HUDEP-2 (cell line): Measurements from ENCODE around the gene SLC26A2.

Experiments used
- DNase-seq, 76 experiments: peaks; one replicate each; lab custom pipeline; 2025; ENCODE audit not compliant: unreplicated experiment in 76 of 76; lab: John Stamatoyannopoulos, UW

SLC26A2 gene

GRCh38 chr5:149959406-149960236 lies 937 bp upstream of the SLC26A2 start:
- DNase-seq: peak in 70 of 76 experiments; percentile 12 to 94 (median 64)

- no peak for DNase-seq
Measured at GRCh38 chr5:149961186-149961685, 678 bp downstream of the SLC26A2 start.

DNA sequence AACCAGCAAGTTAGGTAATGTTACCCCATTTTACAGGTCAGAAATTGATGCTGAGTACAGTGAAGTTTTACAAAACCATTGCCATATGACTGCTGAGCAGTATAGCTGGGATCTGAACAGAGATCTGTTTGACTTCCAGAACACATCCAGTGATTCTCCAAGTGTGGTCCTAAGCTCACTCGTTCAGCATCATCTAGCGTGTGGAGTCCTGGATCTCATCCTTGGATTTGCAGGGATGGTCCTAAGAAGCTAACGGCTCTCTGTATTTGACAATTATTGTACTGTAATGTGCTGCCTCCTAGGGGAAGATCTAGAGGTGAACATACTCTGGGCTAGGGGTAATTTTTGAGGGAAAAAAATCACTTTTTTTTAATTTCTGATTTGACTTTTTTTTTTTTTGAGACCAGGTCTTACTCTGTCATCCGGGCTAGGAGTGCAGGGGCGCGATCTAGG lies 1.4 kb downstream of the SLC26A2 start:
- DNase-seq: peak in 17 of 76 experiments; percentile 5 to 44 (median 26)

DNA sequence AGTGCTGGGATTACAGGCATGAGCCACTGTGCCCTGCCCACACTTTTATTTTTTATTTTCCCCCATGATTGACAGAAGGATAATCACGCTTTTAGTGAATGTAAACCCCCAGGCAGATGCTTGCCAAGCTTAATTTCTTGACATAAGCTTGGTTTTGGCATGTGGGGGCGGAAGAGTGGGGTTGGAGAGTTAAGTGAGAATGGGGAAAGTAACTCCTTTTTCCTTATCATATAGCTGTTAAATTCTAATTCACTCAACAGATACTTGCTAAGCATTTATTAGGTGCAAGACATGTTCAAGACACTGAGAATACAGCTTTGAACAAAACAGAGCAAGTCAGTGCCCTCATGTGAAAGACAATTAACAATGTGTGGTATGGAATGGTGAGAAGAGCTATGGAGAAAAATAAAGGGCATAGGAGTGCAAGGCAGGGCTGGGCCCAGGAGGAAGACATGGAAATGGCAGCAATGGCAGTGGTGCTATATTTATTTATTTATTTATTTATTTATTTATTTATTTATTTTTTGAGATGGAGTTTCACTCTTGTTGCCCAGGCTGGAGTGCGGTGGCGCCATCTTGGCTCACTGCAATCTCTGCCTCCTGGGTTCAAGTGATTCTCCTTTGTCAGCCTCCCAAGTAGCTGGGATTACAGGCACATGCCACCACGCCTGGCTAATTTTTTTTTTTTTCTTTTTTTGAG lies 2.2 kb downstream of the SLC26A2 start:
- DNase-seq: no peak

GRCh38 chr5:149963729-149964128 lies 3.2 kb downstream of the SLC26A2 start:
- DNase-seq: no peak

DNA sequence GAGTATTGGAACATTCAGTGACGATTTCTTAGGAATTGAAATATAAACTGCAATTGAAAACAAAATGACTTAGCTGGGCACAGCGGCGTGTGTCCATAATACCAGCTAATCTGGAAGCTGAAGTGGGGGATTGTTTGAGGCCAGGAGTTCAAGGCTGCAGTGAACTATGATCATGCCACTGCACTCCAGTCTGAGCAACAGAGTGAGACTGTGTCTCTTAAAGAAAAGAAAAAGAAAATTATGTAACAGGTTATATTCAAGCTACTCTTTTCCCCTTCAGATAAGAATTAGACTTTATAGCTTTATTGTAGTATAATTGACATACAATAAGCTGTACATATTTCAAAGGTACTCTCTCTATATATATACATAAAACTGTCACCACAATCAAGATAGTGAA lies 6.4 kb downstream of the SLC26A2 start:
- no peak for DNase-seq

DNA sequence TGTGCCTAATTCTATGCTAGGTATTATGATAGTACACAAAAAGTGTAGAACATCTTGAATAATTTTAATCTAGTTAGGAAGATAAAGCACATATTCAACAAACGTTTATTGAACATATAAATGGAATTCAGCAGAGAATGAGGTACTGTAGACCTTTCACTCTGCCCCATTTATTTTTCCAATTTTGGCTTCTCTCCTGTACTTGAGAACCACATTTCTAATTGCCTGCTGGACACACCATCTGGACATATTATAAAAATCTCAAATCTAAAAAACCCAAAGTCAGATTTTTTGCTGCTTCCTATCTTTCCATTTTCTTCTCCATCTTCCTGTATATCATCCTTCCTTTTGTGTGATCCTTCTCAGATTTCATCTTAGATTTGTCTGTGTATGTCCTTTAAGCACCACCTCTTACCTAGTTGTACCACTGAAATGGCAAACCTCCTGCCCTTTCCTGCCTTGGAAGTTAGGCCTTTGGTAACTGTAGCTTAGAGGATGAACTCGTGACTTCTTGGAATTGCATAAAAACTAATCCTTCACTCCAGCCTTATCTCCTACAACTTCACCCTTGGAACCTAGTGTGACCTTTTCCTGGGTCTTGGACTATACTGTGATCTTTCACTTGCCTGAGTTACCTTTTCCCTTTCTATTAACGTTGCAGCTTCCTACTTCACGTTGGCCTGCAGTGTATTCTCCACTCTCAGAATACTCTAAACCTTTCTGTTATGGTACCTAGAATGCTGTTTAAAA lies 8.8 kb downstream of the SLC26A2 start:
- DNase-seq: no peak

DNA sequence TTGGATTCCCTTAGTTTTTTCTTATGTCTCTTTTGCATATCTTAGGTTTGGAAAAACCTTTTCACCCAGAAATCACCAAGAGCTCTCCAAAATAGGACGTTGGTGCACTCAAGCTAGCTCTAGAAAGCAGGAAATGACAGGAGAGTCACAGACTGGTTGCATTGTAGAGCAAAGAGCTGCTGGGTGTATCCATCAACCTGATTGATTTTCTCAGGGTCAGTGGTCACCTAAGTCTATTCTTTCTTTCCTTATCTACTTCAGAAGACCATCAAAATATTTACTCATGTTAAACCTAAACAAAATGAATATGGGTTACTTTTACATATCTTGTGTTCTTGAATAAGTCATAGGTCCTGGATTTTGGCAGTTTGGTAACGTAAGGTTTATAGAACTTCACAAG lies 14.9 kb downstream of the SLC26A2 start:
- DNase-seq: no peak

GRCh38 chr5:149979896-149980295 lies 19.3 kb downstream of the SLC26A2 start:
- DNase-seq: no peak

DNA sequence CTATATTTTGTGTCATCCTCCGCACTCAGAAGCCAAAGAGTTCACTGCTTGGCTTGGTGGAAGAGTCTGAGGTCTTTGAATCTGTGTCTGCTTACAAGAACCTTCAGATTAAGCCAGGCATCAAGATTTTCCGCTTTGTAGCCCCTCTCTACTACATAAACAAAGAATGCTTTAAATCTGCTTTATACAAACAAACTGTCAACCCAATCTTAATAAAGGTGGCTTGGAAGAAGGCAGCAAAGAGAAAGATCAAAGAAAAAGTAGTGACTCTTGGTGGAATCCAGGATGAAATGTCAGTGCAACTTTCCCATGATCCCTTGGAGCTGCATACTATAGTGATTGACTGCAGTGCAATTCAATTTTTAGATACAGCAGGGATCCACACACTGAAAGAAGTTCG lies 20.6 kb downstream of the SLC26A2 start:
- DNase-seq: no peak

- no peak for DNase-seq
Measured at GRCh38 chr5:149982505-149982904, 21.9 kb downstream of the SLC26A2 start.

DNA sequence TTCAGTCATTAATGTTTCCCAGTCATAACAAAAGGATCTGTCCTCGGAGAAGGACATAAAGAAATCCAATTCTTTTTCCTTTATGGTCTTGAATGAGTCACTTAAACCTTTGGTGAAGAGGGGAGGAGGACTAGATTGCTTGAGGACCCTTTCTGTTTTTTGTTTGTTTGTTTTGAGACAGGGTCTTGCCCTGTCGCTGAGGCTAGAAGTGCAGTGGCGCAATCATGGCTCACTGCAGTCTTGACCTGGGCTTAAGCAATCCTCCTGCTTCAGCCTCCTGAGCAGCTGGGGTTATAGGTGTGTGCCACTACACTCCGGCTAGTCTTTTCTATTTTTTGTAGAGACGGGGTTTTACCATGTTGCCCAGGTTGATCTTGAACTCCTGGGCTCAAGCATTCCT lies 27.6 kb downstream of the SLC26A2 start:
- no peak for DNase-seq

GRCh38 chr5:149990518-149991376 lies 30.2 kb downstream of the SLC26A2 start:
- DNase-seq: peak in 62 of 76 experiments; percentile 2 to 75 (median 44)

GRCh38 chr5:149993471-149993870 lies 32.9 kb downstream of the SLC26A2 start:
- no peak for DNase-seq

GRCh38 chr5:149995385-149996204 lies 35.0 kb downstream of the SLC26A2 start:
- DNase-seq: no peak

- no peak for DNase-seq
Measured at GRCh38 chr5:149996205-149996890, 35.8 kb downstream of the SLC26A2 start.

GRCh38 chr5:149998281-149998680 lies 37.7 kb downstream of the SLC26A2 start:
- DNase-seq: no peak

DNA sequence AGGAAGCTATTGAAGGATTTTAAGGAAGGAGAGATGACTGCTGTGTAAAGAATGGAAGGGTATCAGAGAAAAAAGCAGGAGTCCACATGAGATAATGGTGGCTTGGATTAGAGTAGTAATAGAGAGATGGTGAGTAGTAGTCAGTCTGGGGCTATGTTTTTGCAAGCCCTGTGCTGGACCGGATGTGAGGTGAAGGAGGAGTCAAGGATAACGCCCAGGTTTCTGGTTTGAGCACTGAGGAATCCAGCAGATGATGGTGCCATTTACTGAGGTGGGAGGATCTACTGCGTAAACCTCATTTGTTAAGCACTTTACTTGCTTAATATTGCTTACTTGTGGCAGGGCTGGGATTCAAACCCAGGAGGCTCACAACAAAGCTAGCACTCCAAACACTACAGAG lies 38.8 kb downstream of the SLC26A2 start:
- no peak for DNase-seq

DNA sequence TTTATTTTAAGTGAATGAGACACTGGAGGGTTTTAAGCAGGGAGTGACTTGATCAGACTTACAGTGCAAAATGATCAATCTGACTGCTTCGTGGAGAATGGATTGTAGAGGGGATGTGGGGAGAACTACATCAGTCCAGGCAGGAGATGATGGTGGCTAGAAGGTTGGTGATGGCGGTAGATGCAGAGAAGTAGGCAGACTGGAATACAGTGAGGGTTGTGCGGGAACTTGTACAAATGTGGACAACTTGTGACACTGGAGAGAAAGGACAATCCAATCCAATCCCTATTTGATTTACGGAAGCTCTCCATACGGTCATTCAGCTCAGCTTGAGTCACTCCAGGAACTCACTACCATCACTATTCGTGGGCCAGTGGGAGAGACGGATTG lies 39.3 kb downstream of the SLC26A2 start:
- no peak for DNase-seq
